ENCODE measurements around the gene CRLF2.

DNA sequence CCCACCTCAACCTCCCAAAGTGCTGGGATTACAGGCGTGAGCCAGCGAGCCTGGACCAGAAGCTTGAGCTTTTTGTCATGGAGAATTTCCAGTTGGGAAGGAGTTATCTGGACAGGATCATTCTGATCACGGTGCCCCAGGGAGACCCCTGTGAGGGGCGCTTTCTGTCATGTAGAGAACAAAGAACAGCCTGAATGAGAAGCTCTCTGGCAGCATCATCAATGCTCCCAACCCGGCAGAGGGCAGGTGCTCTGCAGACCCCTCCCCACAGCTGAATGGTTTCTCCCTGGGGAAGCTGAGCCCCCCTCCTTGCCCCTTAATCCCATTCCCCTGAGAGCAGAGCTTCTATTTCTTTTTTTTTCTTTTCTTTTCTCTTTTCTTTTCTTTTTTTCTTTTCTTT lies 48.8 kb upstream of the CRLF2 start:
- TF ChIP-seq, protein P1, sequence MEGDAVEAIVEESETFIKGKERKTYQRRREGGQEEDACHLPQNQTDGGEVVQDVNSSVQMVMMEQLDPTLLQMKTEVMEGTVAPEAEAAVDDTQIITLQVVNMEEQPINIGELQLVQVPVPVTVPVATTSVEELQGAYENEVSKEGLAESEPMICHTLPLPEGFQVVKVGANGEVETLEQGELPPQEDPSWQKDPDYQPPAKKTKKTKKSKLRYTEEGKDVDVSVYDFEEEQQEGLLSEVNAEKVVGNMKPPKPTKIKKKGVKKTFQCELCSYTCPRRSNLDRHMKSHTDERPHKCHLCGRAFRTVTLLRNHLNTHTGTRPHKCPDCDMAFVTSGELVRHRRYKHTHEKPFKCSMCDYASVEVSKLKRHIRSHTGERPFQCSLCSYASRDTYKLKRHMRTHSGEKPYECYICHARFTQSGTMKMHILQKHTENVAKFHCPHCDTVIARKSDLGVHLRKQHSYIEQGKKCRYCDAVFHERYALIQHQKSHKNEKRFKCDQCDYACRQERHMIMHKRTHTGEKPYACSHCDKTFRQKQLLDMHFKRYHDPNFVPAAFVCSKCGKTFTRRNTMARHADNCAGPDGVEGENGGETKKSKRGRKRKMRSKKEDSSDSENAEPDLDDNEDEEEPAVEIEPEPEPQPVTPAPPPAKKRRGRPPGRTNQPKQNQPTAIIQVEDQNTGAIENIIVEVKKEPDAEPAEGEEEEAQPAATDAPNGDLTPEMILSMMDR (IDR thresholded peaks at IDR 0.05) = no peak
- no peak for TF ChIP-seq POLR2A (IDR thresholded peaks at IDR 0.05)
